Measurements from ENCODE around the gene PPP4R2. TPM values are rescaled to one million over a fixed set of nuclear protein-coding genes. Genes with fewer than 3 reads are reported as not detected.

PPP4R2 gene
- total and polyA plus RNA-seq, 2 of the 8 experiments (the other 6 are each of a cell fraction or from before 2014, with no cell fraction given): 11.5 to 89.9 TPM

DNA sequence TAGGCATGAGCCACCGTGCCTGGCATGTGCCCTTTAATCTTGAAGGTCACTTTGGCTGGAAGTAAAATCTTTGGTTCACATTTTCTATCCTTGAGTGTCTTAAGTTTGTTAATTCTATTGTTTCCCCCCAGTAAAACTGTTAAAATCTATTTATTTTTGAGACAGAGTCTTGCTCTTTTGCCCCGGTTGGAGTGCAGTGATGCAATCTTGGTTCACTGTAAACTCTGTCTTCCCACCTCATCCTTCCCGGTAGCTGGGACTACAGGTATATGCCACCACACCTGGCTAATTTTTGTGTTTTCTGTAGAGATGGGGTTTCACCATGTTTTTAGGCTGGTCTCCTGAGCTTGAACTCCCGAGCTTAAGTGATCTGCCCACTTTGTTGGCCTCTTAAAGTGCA, 7.7 kb downstream of the PPP4R2 start:
- Histone ChIP-seq H3K23ac (ENCODE audit: insufficient read length) (no peak overlapping the region), H2BK20ac (ENCODE audit: low read length) (no peak overlapping the region), H4K91ac (replicated peaks; ENCODE audit: insufficient read length, low read length) (no peak overlapping the region), H2AK5ac (ENCODE audit: low read depth, low read length) (no peak overlapping the region), H3K27ac (ENCODE audit: low read depth, low read length) (no peak overlapping the region), H3K79me1 (ENCODE audit: low read depth, low read length) (no peaks in the 10 kb centered on the region), H3K4me1 (replicated peaks in 1 of 4; ENCODE audit: control insufficient read depth in 3 of 4, insufficient read depth in 4 of 4, low read length in 3 of 4) (peaks cover 0 to under 1% (median 0%) of the 10 kb centered on the region in 4 experiments; a peak in 3 of 7 replicates), H2AFZ (ENCODE audit: low read length) (no peak overlapping the region), H2BK120ac (replicated peaks; ENCODE audit: low read depth, low read length) (no peak overlapping the region), H2BK5ac (ENCODE audit: low read depth, low read length) (no peak overlapping the region), H3K4me2 (ENCODE audit: insufficient read depth in 1 of 2, low read depth in 2 of 2, low read length in 2 of 2) (no peak overlapping the region), H3K23me2 (ENCODE audit: low read depth, low read length) (no peaks in the 10 kb centered on the region; the same call in 1 of the 2 replicates), H3K14ac (ENCODE audit: insufficient read length) (no peak overlapping the region), H3K9ac (replicated peaks in 1 of 4; ENCODE audit: extremely low read depth in 1 of 4, low read depth in 3 of 4, low read length in 3 of 4) (no peak overlapping the region), H3K18ac (ENCODE audit: extremely low read depth, low read length) (no peak overlapping the region), H3K36me3 (ENCODE audit: control insufficient read depth in 2 of 4, insufficient read depth in 4 of 4, low read length in 3 of 4) (peaks cover 3 to 51% (median 10%) of the 10 kb centered on the region in 4 experiments; a peak in 6 of 8 replicates), H3K9me3 (ENCODE audit: insufficient read depth in 2 of 2, low read depth in 1 of 2, low read length in 1 of 2) (no peaks in the 10 kb centered on the region), H4K8ac (ENCODE audit: extremely low read depth, insufficient read depth, low read length) (no peak overlapping the region), H3K27me3 (replicated peaks in 1 of 4; ENCODE audit: control insufficient read depth in 3 of 4, extremely low read depth in 1 of 4, insufficient read depth in 3 of 4, low read length in 3 of 4) (no peaks in the 10 kb centered on the region), H2BK15ac (ENCODE audit: low read length) (no peak overlapping the region), H3K56ac (replicated peaks; ENCODE audit: insufficient read length, low read depth, low read length) (no peak overlapping the region), H3K79me2 (ENCODE audit: control insufficient read depth in 1 of 2, insufficient read depth in 2 of 2, low read length in 2 of 2) (peaks cover 73 to 100% of the 10 kb centered on the region in 2 experiments), H4K5ac (ENCODE audit: insufficient read length, low read depth, low read length) (no peak overlapping the region), H2BK12ac (ENCODE audit: low read depth, low read length) (no peak overlapping the region), H3K4me3 (ENCODE audit: extremely low read depth in 1 of 4, insufficient read depth in 2 of 4, low read depth in 3 of 4, low read length in 4 of 4) (no peak overlapping the region), H3K4ac (replicated peaks; ENCODE audit: insufficient read length, low read depth, low read length) (no peak overlapping the region), H4K20me1 (replicated peaks in 1 of 2; ENCODE audit: control insufficient read depth in 1 of 2, insufficient read depth in 2 of 2, low read length in 2 of 2) (peaks cover 30 to 31% of the 10 kb centered on the region in 2 experiments)
- FAIRE-seq (no peak), DNase-seq (ENCODE audit: low read depth in 1 of 2, low spot score in 2 of 2) (no peak)
- CTCF ChIA-PET (ENCODE audit: partially characterized antibody): interaction anchor here (1.0 kb wide), 1 partner anchor 16 kb away, joined by 3 read pairs; no protein-coding TSS in a partner anchor
- TF ChIP-seq CEBPB (IDR thresholded peaks at IDR 0.05; ENCODE audit: low read depth, low read length): 0 out of 2 replicates have a peak, but pooled peaks have one; percentile 26
- TF ChIP-seq, protein P1, sequence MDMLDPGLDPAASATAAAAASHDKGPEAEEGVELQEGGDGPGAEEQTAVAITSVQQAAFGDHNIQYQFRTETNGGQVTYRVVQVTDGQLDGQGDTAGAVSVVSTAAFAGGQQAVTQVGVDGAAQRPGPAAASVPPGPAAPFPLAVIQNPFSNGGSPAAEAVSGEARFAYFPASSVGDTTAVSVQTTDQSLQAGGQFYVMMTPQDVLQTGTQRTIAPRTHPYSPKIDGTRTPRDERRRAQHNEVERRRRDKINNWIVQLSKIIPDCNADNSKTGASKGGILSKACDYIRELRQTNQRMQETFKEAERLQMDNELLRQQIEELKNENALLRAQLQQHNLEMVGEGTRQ (IDR thresholded peaks at IDR 0.05; ENCODE audit: low read length): no peak
- WGBS, 2 experiments (ENCODE audit: extremely low coverage in 1 of 2, insufficient coverage in 1 of 2, insufficient read length in 1 of 2, insufficient replicate concordance in 2 of 2, low coverage in 1 of 2, low lambda C conversion rate in 2 of 2, missing lambda C conversion rate in 1 of 2): 95% methylated on average over 4 of the region's 4 CpGs; no CpG with 5 or more reads in 1 of the 2 experiments
- POLR2A ChIA-PET (ENCODE audit: partially characterized antibody): interaction anchor here (2.2 kb wide), 1 partner anchor 10 kb away, joined by 5 read pairs; no protein-coding TSS in a partner anchor

Measured in H1 (cell line).